Pancreas (tissue), 10 donors: ENCODE results near the gene LRPAP1. TPM values are rescaled to one million over a fixed set of nuclear protein-coding genes. Genes with fewer than 3 reads are reported as not detected.
"Not testable (repeated sequence)": the region's sequence is repeated elsewhere in the genome, so short reads cannot be mapped to it uniquely, and the experiment has no call there.

ENCODE experiments used
- ATAC-seq, 4 donors: fragments of 200-7000 bp; cut with Tn5 transposase; one replicate each; pipeline versions ENCODE4 v1.8.0 to v1.9.1; 2020; ENCODE audit warnings: mild to moderate bottlenecking in 4 of 4, moderate library complexity in 4 of 4
- DNase-seq, 6 donors: peaks; one replicate each; pipeline ENCODE4 v3.0.0-alpha.2; 2020
- FAIRE-seq: peaks from 2 replicates; lab custom pipeline; 2012; peaks lifted over from hg19 to GRCh38; lab: Jason Lieb, UNC
- H3K27ac ChIP-seq, 4 donors: fragments of 200-600 bp; sonication (generic); 1 replicate in 3 of 4; 2 replicates in 1 of 4; pipeline versions ENCODE4 v1.5.0 to v1.8.0; 2020
- H3K27me3 ChIP-seq, 4 donors: fragments of 200-600 bp; one replicate each; pipeline ENCODE4 v1.8.0; 2021
- H3K36me3 ChIP-seq, 3 donors: fragments of 200-600 bp; sonication (generic) in 1 of 3; one replicate each; pipeline versions ENCODE4 v1.5.0 to v1.8.0; 2020 to 2021
- H3K4me1 ChIP-seq, 3 donors: fragments of 200-600 bp; one replicate each; pipeline ENCODE4 v1.8.0; 2021
- H3K4me3 ChIP-seq, 4 donors: fragments of 200-600 bp; sonication (generic) in 2 of 4; one replicate each; pipeline versions ENCODE4 v1.5.0 to v1.8.0; 2020 to 2021
- H3K9me3 ChIP-seq, 4 donors: fragments of 200-600 bp; one replicate each; pipeline ENCODE4 v1.8.0; 2021
- WGBS, 2 donors: extraction: QIAGEN DNeasy Blood & Tissue Kit; methylation state at CpG; one replicate each; pipeline ENCODE4 v1.1.7; 2013; 5-methylcytosine and 5-hydroxymethylcytosine counted together
- intact Hi-C, 3 donors: fragments of 100-400 bp; cut with DNase I; formaldehyde crosslinking; loops; one replicate each; pipeline versions ENCODE4 v1.11.1 to v1.14.2; 2022
- polyA plus RNA-seq, 2 donors: library from polyadenylated mRNA; stranded (reverse); fragments of 200-250 nt; gene quantifications; one replicate each; pipeline ENCODE4 v1.2.3, GENCODE V29; 2013
- total RNA-seq, 6 donors: library from RNA; stranded (reverse); fragmentation: NEBNext Ultra II Directional in 4 of 6; extraction: Animal tissue kit (Norgen Biotek cat#: 25700) in 4 of 6; gene quantifications; one replicate each; pipeline versions ENCODE4 v1.2.1 to v1.2.4, GENCODE V29; 2021 to 2023
- TF ChIP-seq, protein P1 (sequence below), 4 donors: fragments of 200-600 bp; sonication (generic) in 3 of 4; IDR thresholded peaks; one replicate each; pipeline versions ENCODE4 v1.5.0 to v1.8.0; 2021; ENCODE audit warnings: antibody characterized with exemption in 4 of 4
- donor health status: healthy with polysubstance abuse.
- donor health status: DM: no; HTN: no; CAD: no; lungs with moderate emphysema.
- donor health status: DM: no; HTN: no; CAD: no.
- donor health status: control.
- donor health status: control.
- donor health status: Bipolar disorder and iron deficiency.
- donor health status: DM: yes; HTN: yes; CAD: no.
- donor health status: DM: no; HTN: no; CAD: no.
- donor health status: DM: no; HTN: no; CAD: no.
- donor health status: DM: yes; HTN: yes; CAD: no.

The LRPAP1 gene
- total and polyA plus RNA-seq, 8 donors, result 30.4 to 129 (median 110) TPM

- Histone ChIP-seq H3K4me1 (no peaks in the 10 kb centered on the region), H3K36me3 (peaks cover 10 to 67% (median 45%) of the 10 kb centered on the region in 3 donors), H3K9me3 (no peaks in the 10 kb centered on the region), H3K27me3 (no peaks in the 10 kb centered on the region), H3K4me3 (no peak overlapping the region), H3K27ac (no peak overlapping the region)
- FAIRE-seq, result no peak
- WGBS, 2 donors, result 92 to 93% methylated on average over 18 of the region's 18 CpGs
- peak in 1 of 6 donors; percentile 45 for DNase-seq
- TF ChIP-seq, protein P1, sequence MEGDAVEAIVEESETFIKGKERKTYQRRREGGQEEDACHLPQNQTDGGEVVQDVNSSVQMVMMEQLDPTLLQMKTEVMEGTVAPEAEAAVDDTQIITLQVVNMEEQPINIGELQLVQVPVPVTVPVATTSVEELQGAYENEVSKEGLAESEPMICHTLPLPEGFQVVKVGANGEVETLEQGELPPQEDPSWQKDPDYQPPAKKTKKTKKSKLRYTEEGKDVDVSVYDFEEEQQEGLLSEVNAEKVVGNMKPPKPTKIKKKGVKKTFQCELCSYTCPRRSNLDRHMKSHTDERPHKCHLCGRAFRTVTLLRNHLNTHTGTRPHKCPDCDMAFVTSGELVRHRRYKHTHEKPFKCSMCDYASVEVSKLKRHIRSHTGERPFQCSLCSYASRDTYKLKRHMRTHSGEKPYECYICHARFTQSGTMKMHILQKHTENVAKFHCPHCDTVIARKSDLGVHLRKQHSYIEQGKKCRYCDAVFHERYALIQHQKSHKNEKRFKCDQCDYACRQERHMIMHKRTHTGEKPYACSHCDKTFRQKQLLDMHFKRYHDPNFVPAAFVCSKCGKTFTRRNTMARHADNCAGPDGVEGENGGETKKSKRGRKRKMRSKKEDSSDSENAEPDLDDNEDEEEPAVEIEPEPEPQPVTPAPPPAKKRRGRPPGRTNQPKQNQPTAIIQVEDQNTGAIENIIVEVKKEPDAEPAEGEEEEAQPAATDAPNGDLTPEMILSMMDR (IDR thresholded peaks at IDR 0.05), result no peak
- intact Hi-C loops, result no loop called here
- no peak for ATAC-seq
Observed at GRCh38 chr4:3513807-3514206, 18.4 kb downstream of the LRPAP1 start.

GRCh38 chr4:3512719-3513118 lies 19.5 kb downstream of the LRPAP1 start:
- TF ChIP-seq, protein P1 (IDR thresholded peaks at IDR 0.05), result no peak
- H3K4me1 ChIP-seq, result no peaks in the 10 kb centered on the region
- peaks cover 7 to 70% (median 43%) of the 10 kb centered on the region in 3 donors for H3K36me3 ChIP-seq
- ATAC-seq (no peak), FAIRE-seq (no peak), DNase-seq (peak in 1 of 6 donors; percentile 54)
- intact Hi-C loops, result no loop called here
- no peaks in the 10 kb centered on the region for H3K27me3 ChIP-seq
- H3K4me3 ChIP-seq, result no peak overlapping the region
- 92 to 95% methylated on average over 22 of the region's 22 CpGs for WGBS, 2 donors
- no peaks in the 10 kb centered on the region for H3K9me3 ChIP-seq
- no peak overlapping the region for H3K27ac ChIP-seq

DNA sequence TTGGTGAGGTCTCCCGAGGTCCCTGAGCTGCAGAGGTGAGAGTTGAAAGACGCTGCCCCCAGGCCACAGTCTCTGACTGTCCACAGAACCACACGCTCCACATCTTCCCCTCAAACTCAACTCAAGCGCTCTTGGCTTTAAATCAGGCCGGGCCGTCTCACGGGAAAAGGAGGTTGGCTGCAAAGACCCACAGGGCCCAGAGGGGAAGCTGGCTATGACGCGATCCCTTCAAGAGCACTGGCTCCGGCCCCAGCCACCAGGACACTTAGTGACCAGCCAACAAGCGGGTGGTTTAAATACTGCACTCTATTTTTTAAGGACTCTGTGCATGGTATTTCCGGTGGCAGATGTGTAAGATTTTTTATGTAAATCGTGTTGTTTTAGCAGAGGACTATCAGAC lies 19.9 kb downstream of the LRPAP1 start:
- H3K27me3 ChIP-seq, result no peaks in the 10 kb centered on the region
- no peaks in the 10 kb centered on the region for H3K9me3 ChIP-seq
- no peak overlapping the region for H3K4me3 ChIP-seq
- no peak for ATAC-seq
- H3K36me3 ChIP-seq, result peaks cover 2 to 68% (median 39%) of the 10 kb centered on the region in 3 donors
- FAIRE-seq, result no peak
- H3K27ac ChIP-seq, result no peak overlapping the region
- intact Hi-C loops, result no loop called here
- 93 to 94% methylated on average over 13 of the region's 13 CpGs for WGBS, 2 donors
- DNase-seq, result peak in 2 of 6 donors; percentile 21 to 39
- no peaks in the 10 kb centered on the region for H3K4me1 ChIP-seq
- TF ChIP-seq, protein P1 (IDR thresholded peaks at IDR 0.05), result no peak

DNA sequence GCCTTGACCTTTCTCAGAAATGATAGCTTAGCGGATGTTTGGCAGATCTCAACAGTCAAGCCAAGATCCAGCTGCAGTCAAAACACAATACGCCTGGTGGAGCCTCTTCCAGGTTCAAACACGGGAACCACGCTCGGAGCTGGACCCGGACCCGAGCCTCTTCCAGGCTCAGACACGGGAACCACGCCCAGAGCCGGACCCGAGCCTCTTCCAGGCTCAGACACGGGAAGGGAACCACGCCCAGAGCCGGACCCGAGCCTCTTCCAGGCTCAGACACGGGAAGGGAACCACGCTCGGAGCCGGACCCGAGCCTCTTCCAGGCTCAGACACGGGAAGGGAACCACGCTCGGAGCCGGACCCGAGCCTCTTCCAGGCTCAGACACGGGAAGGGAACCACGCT lies 20.6 kb downstream of the LRPAP1 start:
- peaks cover 0 to 61% (median 34%) of the 10 kb centered on the region in 3 donors for H3K36me3 ChIP-seq
- H3K4me1 ChIP-seq, H3K27ac ChIP-seq, ATAC-seq, H3K4me3 ChIP-seq, H3K9me3 ChIP-seq, H3K27me3 ChIP-seq, intact Hi-C loops, FAIRE-seq: not testable (repeated sequence)
- 95 to 99% methylated on average over 19 to 21 of the region's 27 CpGs for WGBS, 2 donors
- peak in 2 of 6 donors; percentile 14 to 20 for DNase-seq

GRCh38 chr4:3511187-3511586 lies 21.0 kb downstream of the LRPAP1 start:
- DNase-seq (peak in 2 of 6 donors; percentile 8 to 9), FAIRE-seq (no peak), ATAC-seq (no peak)
- 90% methylated on average over 6 of the region's 6 CpGs for WGBS, 2 donors
- TF ChIP-seq, protein P1 (IDR thresholded peaks at IDR 0.05), result no peak
- intact Hi-C loops, result no loop called here
- no peaks in the 10 kb centered on the region for H3K4me1 ChIP-seq
- H3K27ac ChIP-seq, result no peak overlapping the region
- H3K4me3 ChIP-seq, result no peak overlapping the region
- no peaks in the 10 kb centered on the region for H3K27me3 ChIP-seq
- H3K36me3 ChIP-seq, result peaks cover 0 to 57% (median 29%) of the 10 kb centered on the region in 3 donors
- H3K9me3 ChIP-seq, result no peaks in the 10 kb centered on the region
